Stimulated activated naive B cell treated with anti-CD40 and anti-IgM and Interleukin-4, amounts not matched to agents 10 μg/mL and 1 μg/mL and 100 μg/mL, for 72 hours (primary cell): ENCODE measurements around the gene ANO8.

Experiments used
- ATAC-seq, 2 donors: fragments of 150-1000 bp; cut with Tn5 transposase; replicated peaks; 2 replicates each; pipeline ENCODE4 v1.10.0; 2021; ENCODE audit warnings: moderate library complexity in 1 of 2
- DNase-seq: peaks from one replicate; pipeline ENCODE4 v3.0.0; 2021
- H3K27ac Mint-ChIP-seq: one replicate; pipeline ENCODE4 v1.8.0; 2022; ENCODE audit warnings: mild to moderate bottlenecking, mixed read lengths
- H3K27me3 Mint-ChIP-seq, 2 donors: one replicate each; pipeline ENCODE4 v1.8.0; 2022; ENCODE audit warnings: mixed read lengths in 2 of 2
- H3K36me3 Mint-ChIP-seq, 2 donors: one replicate each; pipeline ENCODE4 v1.8.0; 2022; ENCODE audit warnings: mixed read lengths in 2 of 2, mild to moderate bottlenecking in 1 of 2
- H3K4me1 Mint-ChIP-seq, 2 donors: one replicate each; pipeline ENCODE4 v1.8.0; 2022; ENCODE audit warnings: mixed read lengths in 2 of 2, mild to moderate bottlenecking in 1 of 2
- H3K4me3 Mint-ChIP-seq, 2 donors: one replicate each; pipeline ENCODE4 v1.8.0; 2022; ENCODE audit warnings: mild to moderate bottlenecking in 2 of 2, mixed read lengths in 2 of 2, moderate library complexity in 1 of 2
- H3K9me3 Mint-ChIP-seq, 2 donors: one replicate each; pipeline ENCODE4 v1.8.0; 2022; ENCODE audit warnings: mixed read lengths in 2 of 2, mild to moderate bottlenecking in 1 of 2

Gene ANO8

GRCh38 chr19:17318966-17319365 lies 15.7 kb downstream of the ANO8 start:
- Mint-ChIP-seq H3K4me1 (peaks cover 5 to 21% of the 10 kb centered on the region in 2 donors), H3K27ac (no peak overlapping the region), H3K27me3 (no peaks in the 10 kb centered on the region), H3K4me3 (no peak overlapping the region), H3K36me3 (peaks cover 39 to 41% of the 10 kb centered on the region in 2 donors), H3K9me3 (no peaks in the 10 kb centered on the region)
- ATAC-seq (no peak), DNase-seq (no peak)

DNA sequence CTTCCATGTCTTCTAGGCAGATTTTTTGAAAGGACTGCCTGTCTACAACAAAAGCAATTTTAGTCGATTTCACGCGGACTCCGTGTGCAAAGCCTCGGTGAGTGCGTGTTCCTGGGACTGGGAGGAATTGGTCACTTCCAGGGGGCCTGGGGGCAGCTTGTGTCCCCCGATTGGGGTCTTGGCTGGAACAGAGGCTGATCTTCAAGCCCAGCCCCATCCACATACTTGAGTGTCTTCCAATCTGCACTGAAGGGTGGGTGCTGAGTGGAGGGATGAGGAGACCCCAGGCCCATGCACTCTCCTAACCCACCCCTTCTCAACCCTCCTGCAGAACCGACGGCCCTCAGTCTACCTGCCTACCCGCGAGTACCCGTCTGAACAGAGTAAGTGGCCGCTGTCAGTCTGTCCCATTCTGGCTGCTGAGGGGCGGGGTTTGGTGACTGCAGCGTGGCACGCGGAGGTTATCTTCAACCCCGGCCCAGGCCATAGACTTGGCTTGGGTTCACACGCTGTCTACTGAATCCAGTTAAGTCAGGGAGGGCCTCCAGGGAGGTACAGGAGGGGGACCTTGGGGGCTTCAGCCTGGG lies 20.6 kb downstream of the ANO8 start:
- Mint-ChIP-seq H3K4me1 (peaks cover 18 to 34% of the 10 kb centered on the region in 2 donors), H3K27ac (no peak overlapping the region), H3K36me3 (peaks cover 32 to 34% of the 10 kb centered on the region in 2 donors), H3K4me3 (no peak overlapping the region), H3K9me3 (no peaks in the 10 kb centered on the region), H3K27me3 (no peaks in the 10 kb centered on the region)
- no peak for DNase-seq
- ATAC-seq = no peak

- ATAC-seq = no peak
- peaks cover 32 to 34% of the 10 kb centered on the region in 2 donors for H3K36me3 Mint-ChIP-seq
- no peaks in the 10 kb centered on the region for H3K9me3 Mint-ChIP-seq
- peaks cover 24 to 45% of the 10 kb centered on the region in 2 donors for H3K4me1 Mint-ChIP-seq
- DNase-seq = no peak
- H3K4me3 Mint-ChIP-seq = no peak overlapping the region
- H3K27me3 Mint-ChIP-seq = no peaks in the 10 kb centered on the region
- H3K27ac Mint-ChIP-seq = no peak overlapping the region
Measured at GRCh38 chr19:17312189-17313113, 22.2 kb downstream of the ANO8 start.

- Mint-ChIP-seq H3K9me3 (no peaks in the 10 kb centered on the region), H3K27me3 (no peaks in the 10 kb centered on the region), H3K27ac (no peak overlapping the region), H3K36me3 (peaks cover 31 to 32% of the 10 kb centered on the region in 2 donors), H3K4me3 (peak overlapping the region in 1 of 2 donors; percentile 23), H3K4me1 (peaks cover 26 to 49% of the 10 kb centered on the region in 2 donors)
- ATAC-seq (no peak), DNase-seq (no peak)
Measured at GRCh38 chr19:17311455-17312188, 23.0 kb downstream of the ANO8 start.

GRCh38 chr19:17309965-17310461 lies 24.6 kb downstream of the ANO8 start:
- H3K36me3 Mint-ChIP-seq = peaks cover 21 to 24% of the 10 kb centered on the region in 2 donors
- DNase-seq = no peak
- H3K27me3 Mint-ChIP-seq = no peaks in the 10 kb centered on the region
- H3K9me3 Mint-ChIP-seq = no peaks in the 10 kb centered on the region
- no peak for ATAC-seq
- peaks cover 29 to 45% of the 10 kb centered on the region in 2 donors for H3K4me1 Mint-ChIP-seq
- H3K27ac Mint-ChIP-seq = peak overlapping the region; percentile 98
- peak overlapping the region; percentile 93 to 99 for H3K4me3 Mint-ChIP-seq

- H3K4me3 Mint-ChIP-seq = peak within 1 kb of the TSS; percentile 93 to 99
- ATAC-seq (peak; percentile 76 to 79), DNase-seq (peak; percentile 99)
- H3K36me3 Mint-ChIP-seq = peaks cover 18 to 24% of the 10 kb centered on the region in 2 donors
- H3K4me1 Mint-ChIP-seq = peaks cover 33 to 50% of the 10 kb centered on the region in 2 donors
- H3K9me3 Mint-ChIP-seq = no peaks in the 10 kb centered on the region
- peak within 1 kb of the TSS; percentile 98 for H3K27ac Mint-ChIP-seq
- H3K27me3 Mint-ChIP-seq = no peaks in the 10 kb centered on the region
Measured at GRCh38 chr19:17309198-17309964, 25.3 kb downstream of the ANO8 start, which contains the start of gene DDA1. TSS of gene DDA1 (plus strand) at chr19:17309563. CDS start at chr19:17309655, 92 bp downstream.

GRCh38 chr19:17307876-17308377 lies 26.7 kb downstream of the ANO8 start:
- Mint-ChIP-seq H3K27ac (peak overlapping the region; percentile 22), H3K27me3 (no peaks in the 10 kb centered on the region), H3K4me3 (peak overlapping the region in 1 of 2 donors; percentile 11), H3K4me1 (peaks cover 39 to 59% of the 10 kb centered on the region in 2 donors), H3K9me3 (no peaks in the 10 kb centered on the region), H3K36me3 (peaks cover 10 to 13% of the 10 kb centered on the region in 2 donors)
- DNase-seq (no peak), ATAC-seq (no peak)

DNA sequence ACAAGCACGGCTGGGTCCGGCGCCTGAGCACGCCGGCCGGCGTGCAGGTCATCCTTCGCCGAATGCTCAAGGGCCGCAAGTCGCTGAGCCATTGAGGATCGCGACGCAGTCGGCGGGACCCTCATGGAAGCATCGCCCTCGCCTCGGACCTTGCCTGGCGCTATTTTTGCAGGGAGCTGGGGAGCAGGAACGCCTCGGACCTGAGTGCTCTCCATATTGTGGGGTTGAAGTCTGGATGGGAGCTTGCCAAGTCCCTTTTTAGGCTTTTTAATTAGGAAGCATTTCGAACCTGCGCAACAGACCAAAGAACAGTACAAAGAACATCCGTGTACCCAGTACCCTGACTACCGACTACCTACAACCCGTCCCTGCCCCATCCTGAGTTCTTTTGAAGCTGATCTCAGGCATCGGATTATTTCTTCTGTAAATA lies 28.4 kb downstream of the ANO8 start:
- peak overlapping the region; percentile 90 to 95 for H3K4me3 Mint-ChIP-seq
- H3K9me3 Mint-ChIP-seq = no peaks in the 10 kb centered on the region
- H3K4me1 Mint-ChIP-seq = peaks cover 41 to 57% of the 10 kb centered on the region in 2 donors
- H3K27ac Mint-ChIP-seq = peak overlapping the region; percentile 96
- ATAC-seq (no peak), DNase-seq (no peak)
- H3K27me3 Mint-ChIP-seq = no peaks in the 10 kb centered on the region
- H3K36me3 Mint-ChIP-seq = peaks cover 3 to 4% of the 10 kb centered on the region in 2 donors

DNA sequence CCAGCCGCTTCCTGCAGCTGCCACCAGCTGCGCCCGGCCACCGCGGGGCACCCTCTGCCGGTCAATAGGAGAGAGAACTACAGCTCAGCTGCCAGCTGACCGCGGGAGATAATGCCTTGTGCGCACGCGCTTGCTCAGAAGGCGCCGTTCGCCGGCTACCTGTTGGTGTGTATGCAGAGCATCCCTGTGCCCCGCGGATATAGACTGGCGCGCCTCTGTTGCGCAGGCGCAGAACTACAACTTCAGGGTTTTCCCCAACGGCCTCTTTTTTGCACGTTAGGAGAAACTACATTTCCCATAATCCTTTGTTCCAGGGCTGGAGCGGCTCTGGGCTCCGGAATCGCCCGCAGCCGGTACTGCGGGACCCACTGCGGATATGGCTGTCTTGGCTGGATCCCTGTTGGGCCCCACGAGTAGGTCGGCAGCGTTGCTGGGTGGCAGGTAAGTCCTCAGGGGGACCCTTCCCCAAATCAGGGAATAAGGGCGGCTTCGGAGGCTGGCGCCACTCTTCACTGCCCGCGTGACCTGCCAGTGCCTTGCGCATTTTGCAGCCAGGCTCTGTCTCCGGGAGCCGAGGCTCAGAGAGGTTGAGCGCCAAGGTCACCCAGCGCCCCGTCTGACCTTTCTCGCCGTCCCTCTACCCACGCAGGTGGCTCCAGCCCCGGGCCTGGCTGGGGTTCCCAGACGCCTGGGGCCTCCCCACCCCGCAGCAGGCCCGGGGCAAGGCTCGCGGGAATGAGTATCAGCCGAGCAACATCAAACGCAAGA lies 29.0 kb downstream of the ANO8 start, which contains the start of gene MRPL34:
Gene MRPL34, plus strand, starts transcription at position 356 of the 768 bp plus-strand sequence. Its CDS starts 21 bp downstream, at position 377.
- DNase-seq (peak; percentile 98), ATAC-seq (peak; percentile 78 to 81)
- peak within 1 kb of the TSS; percentile 96 for H3K27ac Mint-ChIP-seq
- peaks cover 1 to 3% of the 10 kb centered on the region in 2 donors for H3K36me3 Mint-ChIP-seq
- no peaks in the 10 kb centered on the region for H3K27me3 Mint-ChIP-seq
- H3K9me3 Mint-ChIP-seq = no peaks in the 10 kb centered on the region
- H3K4me3 Mint-ChIP-seq = peak within 1 kb of the TSS; percentile 90 to 95
- H3K4me1 Mint-ChIP-seq = peaks cover 40 to 51% of the 10 kb centered on the region in 2 donors

- Mint-ChIP-seq H3K27me3 (no peaks in the 10 kb centered on the region), H3K4me1 (peaks cover 35 to 45% of the 10 kb centered on the region in 2 donors), H3K27ac (peak overlapping the region; percentile 96)
Measured at GRCh38 chr19:17305216-17305516, 29.5 kb downstream of the ANO8 start.

GRCh38 chr19:17304386-17305215 lies 30.1 kb downstream of the ANO8 start:
- no peaks in the 10 kb centered on the region for H3K9me3 Mint-ChIP-seq
- ATAC-seq (no peak), DNase-seq (no peak)
- H3K27ac Mint-ChIP-seq = peak overlapping the region; percentile 96
- H3K4me1 Mint-ChIP-seq = peaks cover 34 to 43% of the 10 kb centered on the region in 2 donors
- peaks cover 1 to 3% of the 10 kb centered on the region in 2 donors for H3K36me3 Mint-ChIP-seq
- peak overlapping the region; percentile 54 to 95 for H3K4me3 Mint-ChIP-seq
- H3K27me3 Mint-ChIP-seq = no peaks in the 10 kb centered on the region

More at GRCh38 chr19:17305216-17305516, 29.5 kb downstream of the ANO8 start:
- no peak for DNase-seq
- peaks cover 1 to 3% of the 10 kb centered on the region in 2 donors for H3K36me3 Mint-ChIP-seq
- H3K4me3 Mint-ChIP-seq = peak overlapping the region; percentile 90 to 95
- no peak for ATAC-seq
- no peaks in the 10 kb centered on the region for H3K9me3 Mint-ChIP-seq

- no peak for DNase-seq
- H3K36me3 Mint-ChIP-seq = peaks cover 0 to under 1% of the 10 kb centered on the region in 2 donors
Measured at GRCh38 chr19:17303940-17304267, 30.8 kb downstream of the ANO8 start.

More at GRCh38 chr19:17303940-17304267, 30.8 kb downstream of the ANO8 start:
- ATAC-seq = no peak
- H3K4me1 Mint-ChIP-seq = peaks cover 31 to 40% of the 10 kb centered on the region in 2 donors
- no peaks in the 10 kb centered on the region for H3K9me3 Mint-ChIP-seq
- H3K27me3 Mint-ChIP-seq = no peaks in the 10 kb centered on the region
- peak overlapping the region; percentile 72 to 81 for H3K4me3 Mint-ChIP-seq
- peak overlapping the region; percentile 68 for H3K27ac Mint-ChIP-seq
